HG03135 (cell line): ENCODE data around the gene C1QTNF2.

Experiments used
- ATAC-seq: cut with Tn5 transposase; IDR thresholded peaks from one replicate; pipeline ENCODE4 v1.9.1; 2021; ENCODE audit warnings: mild to moderate bottlenecking, moderate library complexity; ENCODE audit not compliant: unreplicated experiment

Gene C1QTNF2

GRCh38 chr5:160375166-160375565 lies 4.7 kb upstream of the C1QTNF2 start:
- no peak for ATAC-seq

DNA sequence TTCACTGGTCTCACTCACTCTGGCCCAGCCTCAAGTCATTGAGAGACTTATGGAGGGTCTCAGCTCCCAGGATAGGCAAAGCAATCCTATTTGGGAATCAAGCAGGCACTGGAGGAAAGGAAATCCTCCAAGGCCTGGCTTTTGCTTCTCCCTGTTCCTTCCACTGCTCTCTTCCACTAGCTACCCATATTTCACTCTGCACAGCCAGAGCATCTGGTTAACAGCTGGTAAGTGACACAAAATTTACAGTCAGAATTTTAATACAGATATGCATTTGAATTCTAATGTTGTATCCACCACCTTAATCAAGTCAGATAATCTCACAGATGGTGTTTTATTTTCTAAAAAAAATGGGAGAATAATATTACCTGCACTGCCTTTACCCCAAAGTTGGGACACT lies 868 bp upstream of the C1QTNF2 start:
- no peak for ATAC-seq

DNA sequence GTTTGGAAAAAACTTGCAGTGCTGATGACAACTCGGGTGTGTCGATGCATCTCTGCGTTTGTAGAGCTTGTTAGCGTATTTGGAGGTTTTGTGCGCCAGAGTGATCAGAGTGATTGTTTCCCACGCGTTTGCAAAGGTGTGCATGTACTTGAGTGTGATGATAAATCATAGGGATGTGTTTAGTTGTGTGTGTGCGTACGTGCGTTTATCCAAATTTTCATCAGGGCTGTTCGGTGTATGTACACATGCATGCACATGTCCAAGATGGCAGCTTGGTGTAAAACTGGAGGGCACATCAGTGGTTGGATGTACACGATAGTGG lies 248 bp upstream of the C1QTNF2 start:
- ATAC-seq: no peak

DNA sequence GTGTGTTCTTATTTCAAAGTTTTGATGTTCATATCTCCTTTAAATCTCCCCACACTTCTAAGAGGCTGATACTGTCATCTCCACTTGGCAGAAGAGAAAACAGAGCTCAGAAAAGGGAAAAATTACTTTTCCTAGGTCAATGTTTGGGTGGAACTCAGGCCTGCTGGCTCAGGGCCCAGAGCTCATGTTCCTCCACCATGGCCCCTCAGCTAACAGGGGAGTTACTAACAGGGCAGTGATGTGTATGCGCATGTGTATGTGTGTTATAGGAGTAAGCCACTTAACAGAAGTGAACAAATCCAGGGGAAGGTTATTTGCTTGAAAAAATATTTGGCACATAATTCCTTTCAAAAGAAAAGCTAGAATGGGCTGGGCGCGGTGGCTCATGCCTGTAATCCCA lies 2.5 kb downstream of the C1QTNF2 start:
- no peak for ATAC-seq

- no peak for ATAC-seq
Observed at GRCh38 chr5:160367261-160367660, 3.2 kb downstream of the C1QTNF2 start.

DNA sequence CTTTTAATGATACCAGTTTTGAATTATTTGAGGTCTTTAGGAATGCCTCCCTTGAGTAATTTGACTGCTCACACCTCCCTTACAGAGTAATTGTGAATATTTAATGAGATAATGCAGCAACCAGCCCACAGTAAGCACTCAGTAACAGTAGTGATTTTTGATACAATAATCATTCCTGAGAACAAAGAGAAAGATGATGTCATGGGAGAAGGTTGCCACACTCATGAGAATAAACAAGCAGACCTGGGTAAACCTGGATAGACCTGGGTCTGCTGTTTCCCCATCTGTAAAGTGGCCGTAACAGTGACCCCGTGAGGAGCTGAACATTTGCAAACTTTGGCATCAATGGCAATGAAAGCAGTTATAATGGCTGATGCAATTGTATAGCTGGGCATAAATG lies 4.2 kb downstream of the C1QTNF2 start:
- ATAC-seq: no peak

DNA sequence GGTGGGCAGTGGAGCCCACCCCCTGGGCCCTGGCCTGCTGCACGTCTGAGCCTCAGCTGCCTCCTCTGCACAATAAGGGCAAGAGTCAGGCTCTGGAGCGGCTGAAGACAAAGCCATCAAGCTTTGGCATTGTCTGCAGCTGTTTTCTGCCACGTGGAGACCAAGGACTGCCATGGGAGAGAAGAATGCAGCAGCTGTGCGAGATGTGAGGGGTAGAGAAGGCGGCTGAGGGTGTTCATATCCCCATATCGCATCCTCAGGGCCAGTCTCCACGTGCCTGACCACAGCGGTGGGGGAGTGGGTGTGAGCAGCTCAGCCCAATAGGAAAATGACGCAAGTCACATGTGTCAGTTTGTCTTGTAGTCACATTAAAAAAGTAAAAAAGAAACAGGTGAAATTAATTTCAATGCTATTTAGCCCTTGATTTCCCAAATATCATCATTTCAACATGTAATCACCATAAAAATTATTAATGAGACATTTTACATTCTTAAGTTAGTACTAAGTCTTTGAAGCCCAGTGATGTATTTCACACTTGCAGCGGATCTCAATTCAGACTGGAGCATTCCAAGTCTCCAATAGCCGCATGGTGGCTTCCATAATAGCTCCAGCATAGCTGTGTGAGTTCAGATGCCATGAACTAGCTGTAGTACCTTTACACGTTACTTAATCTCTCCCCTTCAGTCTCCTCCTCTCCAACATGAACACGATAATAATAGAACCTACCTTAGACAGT lies 6.6 kb downstream of the C1QTNF2 start:
- no peak for ATAC-seq

- ATAC-seq: no peak
Observed at GRCh38 chr5:160363211-160363610, 7.2 kb downstream of the C1QTNF2 start.

DNA sequence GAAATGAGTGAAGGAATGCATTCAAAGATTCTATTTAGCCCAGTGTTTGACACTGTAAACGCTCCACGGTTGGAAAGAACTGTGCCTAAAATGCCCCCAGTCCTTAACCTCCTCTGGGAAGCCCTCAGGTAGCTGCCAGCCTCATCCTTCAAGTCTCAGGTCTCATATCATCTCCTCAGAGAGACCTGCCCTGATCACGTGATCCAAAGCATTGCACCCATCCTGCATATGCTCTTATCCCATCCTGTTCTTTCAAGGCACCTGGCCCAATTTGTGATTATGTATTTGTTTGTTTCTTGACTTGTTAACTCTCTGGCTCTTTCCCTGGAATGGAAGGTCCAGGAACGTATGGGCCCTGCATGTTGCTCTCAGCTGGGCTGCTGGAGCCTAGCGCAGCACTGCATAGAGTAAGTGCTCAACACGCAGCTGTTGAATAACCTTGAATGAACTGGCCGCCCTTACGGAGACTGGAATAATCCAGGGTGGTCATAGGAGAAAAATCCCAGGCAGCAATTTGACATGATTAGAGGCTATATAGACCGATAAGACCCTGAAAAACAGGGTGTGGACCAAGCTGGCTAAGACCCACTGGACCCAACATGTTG lies 8.7 kb downstream of the C1QTNF2 start:
- no peak for ATAC-seq

DNA sequence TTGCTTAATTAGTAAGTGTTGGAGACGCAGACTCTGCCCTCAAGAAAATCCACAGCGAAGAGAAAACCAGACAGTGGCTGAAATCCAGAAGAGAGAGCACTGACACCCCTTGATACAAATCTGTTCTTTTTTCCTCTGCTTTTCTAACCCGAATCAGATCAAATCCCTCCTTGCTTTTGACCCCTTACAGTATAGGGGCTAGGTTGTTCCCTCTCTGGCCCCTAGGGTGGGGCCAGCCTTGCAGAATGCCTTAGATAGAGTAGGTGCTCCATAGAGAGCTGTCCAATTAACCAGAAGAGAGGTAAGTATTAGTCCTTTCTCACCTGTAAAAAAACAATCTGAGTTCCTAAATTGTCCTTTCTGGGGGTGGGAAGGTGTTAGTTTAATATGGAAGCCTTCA lies 10.1 kb downstream of the C1QTNF2 start:
- ATAC-seq: no peak

DNA sequence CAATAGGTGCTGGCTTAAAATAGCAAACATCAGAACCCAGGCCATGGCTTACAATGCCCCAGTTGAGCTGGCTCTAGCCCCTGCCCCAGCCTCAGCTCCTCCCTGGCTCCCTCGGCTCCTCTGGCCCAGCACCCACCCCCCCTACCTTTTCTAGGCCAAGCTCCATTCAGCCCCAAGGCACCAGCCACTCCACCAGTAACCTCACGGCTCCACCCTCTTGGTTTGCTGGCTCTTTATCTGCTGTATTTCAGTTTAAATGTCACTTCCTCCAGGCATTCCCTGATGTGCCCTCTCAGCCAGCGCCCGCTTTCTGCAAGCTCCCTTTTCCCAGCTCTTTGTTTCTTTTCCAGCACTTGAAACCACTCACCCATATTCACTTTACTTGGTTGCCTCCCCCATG lies 10.6 kb downstream of the C1QTNF2 start:
- no peak for ATAC-seq

DNA sequence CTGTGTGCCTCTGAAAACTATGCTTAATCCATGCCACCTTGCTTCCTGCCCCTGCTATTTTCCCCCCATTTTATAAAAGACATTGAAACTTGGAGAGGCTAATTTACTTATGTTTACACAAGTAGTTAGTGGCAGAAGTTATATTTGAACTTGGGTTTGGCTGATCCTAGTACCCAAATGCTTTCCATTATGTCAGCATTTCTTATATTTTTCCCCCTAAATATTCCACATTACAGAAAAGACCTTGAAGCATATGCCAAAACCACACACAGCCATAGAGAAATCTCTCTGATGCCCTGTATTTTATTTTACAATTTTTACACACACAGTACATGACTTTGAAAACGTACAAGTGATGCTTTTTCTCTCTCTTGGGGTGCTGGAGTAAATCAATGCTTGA lies 11.2 kb downstream of the C1QTNF2 start:
- no peak for ATAC-seq

GRCh38 chr5:160357861-160358411 lies 12.5 kb downstream of the C1QTNF2 start:
- ATAC-seq: no peak

DNA sequence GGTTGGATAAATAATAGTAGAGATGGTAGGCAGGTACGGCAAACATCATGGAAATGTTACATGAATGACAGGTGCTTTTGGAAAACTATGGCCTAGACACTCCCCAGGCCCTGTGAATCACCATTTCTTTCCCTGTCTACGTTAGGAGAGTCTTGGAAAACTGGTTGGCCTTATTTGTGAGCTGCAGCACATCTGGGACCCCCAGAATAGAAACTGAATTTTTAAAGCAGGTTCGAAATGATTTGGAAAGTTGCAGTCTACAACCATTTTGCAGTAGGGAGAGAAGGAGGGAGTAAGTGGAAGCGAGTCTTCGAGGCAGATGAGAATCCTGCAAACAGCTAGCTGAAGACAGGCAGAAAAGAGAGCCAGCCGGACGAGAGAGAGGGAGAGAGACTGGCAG lies 13.0 kb downstream of the C1QTNF2 start:
- ATAC-seq: no peak

DNA sequence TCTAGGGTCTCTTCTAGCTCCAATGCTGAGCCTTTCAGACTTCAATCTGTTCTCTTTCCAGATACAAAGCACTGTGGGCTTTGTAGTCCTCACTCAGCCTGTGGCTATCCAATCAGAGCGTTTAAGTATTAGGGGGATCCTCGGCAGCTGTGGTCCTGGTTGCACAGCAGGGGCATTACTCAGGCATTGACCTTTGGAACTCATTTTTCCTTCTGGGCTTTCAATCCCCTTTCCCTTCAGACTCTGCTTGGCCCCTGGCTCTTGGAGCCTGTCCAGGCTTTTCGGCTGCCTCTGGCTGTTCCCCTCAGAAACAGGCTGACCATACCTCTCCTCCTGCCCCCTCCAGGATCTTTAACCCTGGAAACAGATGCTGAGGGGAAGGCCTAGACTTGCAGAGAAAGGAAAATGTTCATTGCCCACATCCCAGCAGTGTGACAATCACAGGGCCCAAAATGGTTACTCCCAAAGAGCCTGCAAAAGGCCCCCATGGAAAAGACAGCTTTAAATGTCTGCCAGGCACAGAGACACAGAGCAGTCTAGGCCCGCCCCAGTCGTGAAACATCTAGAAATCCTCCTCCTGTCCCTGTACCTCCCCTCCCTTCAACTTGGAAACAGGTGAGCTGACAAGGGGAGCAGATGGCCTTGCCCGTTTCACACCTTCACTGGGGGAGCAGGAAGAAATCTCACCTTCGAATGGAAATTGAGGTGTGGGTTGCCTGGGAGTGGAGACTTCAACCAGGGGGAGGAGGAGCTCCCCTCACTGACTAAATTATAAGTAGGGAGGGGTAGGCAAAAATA lies 13.7 kb downstream of the C1QTNF2 start:
- ATAC-seq: no peak

DNA sequence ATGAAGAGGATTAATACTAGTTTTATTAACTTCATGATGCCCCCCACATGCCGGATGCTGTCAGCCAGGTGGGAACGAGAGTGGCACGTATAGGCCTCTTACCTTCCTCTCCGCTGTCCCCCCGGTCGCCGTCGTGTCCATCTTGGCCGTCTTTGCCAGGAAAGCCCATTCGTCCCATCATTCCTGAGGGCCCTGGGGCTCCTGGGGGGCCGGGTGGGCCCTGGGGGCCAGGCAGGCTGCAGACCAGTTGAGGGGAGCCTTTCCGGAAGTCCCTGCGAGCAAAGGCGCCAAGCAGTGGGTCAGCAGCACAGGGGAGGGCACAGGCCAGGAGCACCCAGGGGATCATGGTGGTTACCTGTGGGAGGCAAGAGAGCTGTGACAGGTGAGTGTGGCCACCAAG lies 15.8 kb downstream of the C1QTNF2 start:
- no peak for ATAC-seq

DNA sequence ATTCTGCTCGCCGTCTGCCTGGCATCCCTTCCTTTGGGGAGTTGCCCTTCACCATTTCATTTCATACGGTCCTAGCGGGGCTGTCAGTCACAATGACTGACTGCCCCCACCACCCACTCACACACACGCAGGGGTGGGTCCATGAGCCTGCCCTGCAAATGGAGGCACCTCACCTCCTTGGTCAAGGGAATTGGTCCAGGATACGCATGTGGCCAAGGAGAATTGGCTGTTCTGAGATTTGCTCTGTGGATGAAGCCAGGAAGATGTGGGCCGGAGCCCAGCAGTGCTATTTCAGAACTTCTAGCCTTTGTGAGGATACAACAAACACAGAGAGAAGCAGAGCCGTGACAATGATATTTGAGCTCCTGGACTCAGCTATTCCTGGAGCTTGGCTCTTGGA lies 17.0 kb downstream of the C1QTNF2 start:
- no peak for ATAC-seq

DNA sequence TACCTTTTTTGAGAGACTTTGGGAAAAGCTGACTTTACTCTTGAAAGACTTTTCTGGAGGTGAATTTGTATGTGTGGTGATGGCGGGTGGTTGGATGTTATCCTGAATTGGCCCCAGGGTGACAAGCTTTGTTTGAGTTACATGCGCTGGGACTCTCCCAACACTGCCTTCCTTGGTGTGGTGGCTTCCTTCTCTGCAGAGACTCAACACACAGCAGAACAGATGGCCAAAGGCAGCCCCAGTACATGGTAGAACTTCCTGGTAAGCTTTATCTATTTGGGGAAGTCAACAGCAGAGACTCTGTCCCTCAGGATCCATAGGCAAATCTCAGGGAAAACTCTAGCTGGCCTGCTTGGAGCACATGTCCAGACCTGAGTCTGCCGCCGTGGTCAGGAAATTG lies 18.1 kb downstream of the C1QTNF2 start:
- no peak for ATAC-seq

GRCh38 chr5:160349935-160350303 lies 20.5 kb downstream of the C1QTNF2 start:
- no peak for ATAC-seq

DNA sequence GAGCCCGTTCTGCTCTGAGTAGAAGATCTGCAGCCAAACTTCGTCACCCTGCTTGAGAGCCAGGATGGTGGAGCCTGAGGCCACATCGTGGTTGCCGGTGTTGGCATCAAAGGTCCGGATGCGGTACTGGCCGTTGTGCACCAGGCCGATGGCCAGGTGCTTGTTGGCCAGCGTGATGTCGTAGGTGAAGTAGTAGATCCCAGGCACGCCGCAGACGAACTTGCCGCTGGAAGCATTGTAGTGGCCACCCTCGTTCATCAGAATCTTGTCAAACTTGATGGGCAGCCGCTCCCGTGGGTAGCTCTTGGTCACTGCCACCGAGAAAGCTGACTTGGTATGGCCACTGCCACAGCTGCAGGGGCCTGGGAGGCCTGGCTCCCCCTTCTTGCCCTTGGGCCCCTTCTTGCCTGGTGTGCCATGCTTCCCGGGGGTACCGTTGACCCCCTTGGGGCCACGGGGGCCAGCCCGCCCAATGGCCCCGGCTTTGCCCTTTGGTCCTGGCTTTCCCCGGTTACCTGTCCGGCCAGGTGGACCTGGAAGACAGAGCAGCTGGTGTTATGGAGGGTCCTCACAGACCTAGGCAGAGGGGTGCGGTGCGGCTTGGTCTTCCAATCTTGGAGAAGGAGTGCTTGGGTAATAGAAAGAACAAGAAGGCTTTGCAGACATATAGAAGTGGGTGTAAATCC lies 21.0 kb downstream of the C1QTNF2 start:
- ATAC-seq: no peak

- ATAC-seq: no peak
Observed at GRCh38 chr5:160348080-160348479, 22.3 kb downstream of the C1QTNF2 start.
